Thyroid gland (tissue), 4 donors: ENCODE results near the gene ZNF300.

Experiments
- POLR2A ChIP-seq, 2 donors: fragments of 450-650 bp; IDR thresholded peaks; one replicate each; pipeline ENCODE4 v1.6.1; 2017; ENCODE audit warnings: antibody characterized with exemption in 2 of 2, mild to moderate bottlenecking in 2 of 2, moderate library complexity in 1 of 2
- TF ChIP-seq, protein P1 (sequence below), 6 experiments: fragments of 200-600 bp in 3 of 6; fragments of 450-650 bp in 3 of 6; sonication (generic) in 3 of 6; IDR thresholded peaks; one replicate each; pipeline ENCODE4 v1.5.1; 2016 to 2019; ENCODE audit warnings: antibody characterized with exemption in 6 of 6, mild to moderate bottlenecking in 2 of 6, inconsistent platforms in 1 of 6, moderate library complexity in 1 of 6

DNA sequence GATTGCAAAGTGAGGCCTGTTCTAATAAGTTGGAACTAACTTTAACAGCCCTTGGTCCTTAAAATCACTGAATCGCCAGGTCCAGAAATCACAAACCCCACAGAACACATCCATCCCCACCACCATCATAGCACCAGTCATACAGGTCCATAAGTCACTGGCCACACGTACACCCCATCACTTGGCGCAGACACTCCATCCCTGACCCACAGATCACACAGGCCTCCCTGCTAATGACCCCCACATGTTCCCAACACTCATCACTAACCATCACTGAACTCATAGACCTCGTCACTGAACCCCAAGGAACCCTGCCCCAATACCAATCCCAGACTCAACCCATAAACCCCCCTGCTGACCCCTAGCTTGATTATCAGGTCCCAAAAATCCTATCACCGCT lies 41.2 kb upstream of the ZNF300 start:
- TF ChIP-seq, protein P1, sequence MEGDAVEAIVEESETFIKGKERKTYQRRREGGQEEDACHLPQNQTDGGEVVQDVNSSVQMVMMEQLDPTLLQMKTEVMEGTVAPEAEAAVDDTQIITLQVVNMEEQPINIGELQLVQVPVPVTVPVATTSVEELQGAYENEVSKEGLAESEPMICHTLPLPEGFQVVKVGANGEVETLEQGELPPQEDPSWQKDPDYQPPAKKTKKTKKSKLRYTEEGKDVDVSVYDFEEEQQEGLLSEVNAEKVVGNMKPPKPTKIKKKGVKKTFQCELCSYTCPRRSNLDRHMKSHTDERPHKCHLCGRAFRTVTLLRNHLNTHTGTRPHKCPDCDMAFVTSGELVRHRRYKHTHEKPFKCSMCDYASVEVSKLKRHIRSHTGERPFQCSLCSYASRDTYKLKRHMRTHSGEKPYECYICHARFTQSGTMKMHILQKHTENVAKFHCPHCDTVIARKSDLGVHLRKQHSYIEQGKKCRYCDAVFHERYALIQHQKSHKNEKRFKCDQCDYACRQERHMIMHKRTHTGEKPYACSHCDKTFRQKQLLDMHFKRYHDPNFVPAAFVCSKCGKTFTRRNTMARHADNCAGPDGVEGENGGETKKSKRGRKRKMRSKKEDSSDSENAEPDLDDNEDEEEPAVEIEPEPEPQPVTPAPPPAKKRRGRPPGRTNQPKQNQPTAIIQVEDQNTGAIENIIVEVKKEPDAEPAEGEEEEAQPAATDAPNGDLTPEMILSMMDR (IDR thresholded peaks at IDR 0.05), result no peak
- TF ChIP-seq POLR2A (IDR thresholded peaks at IDR 0.05), result no peak
